IPS-20b (cell line): Measurements from ENCODE around the gene FBN1.

Experiments used
- H3K27ac ChIP-seq: one replicate; pipeline ENCODE4 v1.5.1; 2013; ENCODE audit warnings: low read length
- H3K27me3 ChIP-seq: 2 replicates; pipeline ENCODE4 v1.6.1; 2013; ENCODE audit warnings: mild to moderate bottlenecking, low read length, inconsistent platforms; ENCODE audit not compliant: insufficient read depth
- H3K36me3 ChIP-seq: 2 replicates; pipeline ENCODE4 v1.6.1; 2013; ENCODE audit warnings: low read depth, mild to moderate bottlenecking, inconsistent platforms, low read length, moderate library complexity; ENCODE audit not compliant: insufficient read depth
- H3K4me1 ChIP-seq: 2 replicates; pipeline ENCODE4 v1.6.1; 2013; ENCODE audit warnings: mild to moderate bottlenecking, control low read depth, inconsistent platforms, low read length, moderate library complexity; ENCODE audit not compliant: insufficient read depth
- H3K4me3 ChIP-seq: 2 replicates; pipeline ENCODE4 v1.5.1; 2013; ENCODE audit warnings: mild to moderate bottlenecking, low read length, inconsistent platforms
- H3K9ac ChIP-seq: 2 replicates; pipeline ENCODE4 v1.6.1; 2013; ENCODE audit warnings: low read depth, mild to moderate bottlenecking, inconsistent platforms, low read length, moderate library complexity
- H3K9me3 ChIP-seq: 2 replicates; pipeline ENCODE4 v1.6.1; 2013; ENCODE audit warnings: mild to moderate bottlenecking, low read depth, low read length, inconsistent platforms; ENCODE audit not compliant: insufficient read depth

FBN1 gene

DNA sequence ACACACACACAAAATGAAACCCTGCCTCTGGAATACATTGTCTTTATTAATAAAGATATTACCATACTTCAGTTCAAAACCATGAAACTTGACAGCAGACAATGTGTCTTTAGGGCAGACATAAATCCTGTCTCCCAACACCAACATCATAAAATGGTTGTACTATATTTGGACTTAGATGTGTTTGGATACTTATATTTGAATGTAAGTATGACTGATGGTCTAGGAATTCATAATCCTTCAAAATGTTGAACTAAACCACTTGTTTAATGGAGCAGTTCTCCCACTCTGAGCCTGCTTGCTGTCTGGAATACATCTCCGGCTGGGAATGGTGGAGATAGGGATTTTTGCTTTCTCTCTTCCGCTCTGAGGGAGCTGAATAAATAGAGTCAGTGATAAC lies 10.6 kb downstream of the FBN1 start:
- Histone ChIP-seq H3K4me3 (no peak overlapping the region), H3K4me1 (peaks cover 3% of the 10 kb centered on the region; the same call in 1 of the 2 replicates), H3K9me3 (no peaks in the 10 kb centered on the region), H3K9ac (no peak overlapping the region), H3K27ac (no peak overlapping the region), H3K36me3 (no peaks in the 10 kb centered on the region), H3K27me3 (no peaks in the 10 kb centered on the region)

DNA sequence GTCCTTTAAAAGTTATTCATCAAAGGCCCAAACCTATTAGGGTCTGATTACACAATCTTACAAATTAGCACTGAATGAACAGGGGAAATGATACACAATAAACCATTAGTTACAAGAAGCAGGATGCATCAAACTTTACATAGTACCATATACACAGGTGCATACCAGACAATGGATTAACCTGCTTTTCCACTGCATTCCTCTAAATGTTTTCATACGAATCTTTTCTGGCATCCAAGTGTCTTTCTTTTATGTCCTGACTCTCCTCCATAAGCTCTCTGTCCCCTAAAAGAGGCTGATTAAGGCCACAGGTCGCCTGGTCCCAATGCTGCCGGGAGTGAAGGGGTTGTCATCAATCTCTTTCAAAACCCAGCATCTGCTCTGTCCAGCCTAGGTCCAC lies 11.4 kb downstream of the FBN1 start:
- Histone ChIP-seq H3K27ac (no peak overlapping the region), H3K4me1 (peaks cover 3% of the 10 kb centered on the region; the same call in 1 of the 2 replicates), H3K9me3 (no peaks in the 10 kb centered on the region), H3K9ac (no peak overlapping the region), H3K27me3 (no peaks in the 10 kb centered on the region), H3K36me3 (no peaks in the 10 kb centered on the region), H3K4me3 (no peak overlapping the region)

DNA sequence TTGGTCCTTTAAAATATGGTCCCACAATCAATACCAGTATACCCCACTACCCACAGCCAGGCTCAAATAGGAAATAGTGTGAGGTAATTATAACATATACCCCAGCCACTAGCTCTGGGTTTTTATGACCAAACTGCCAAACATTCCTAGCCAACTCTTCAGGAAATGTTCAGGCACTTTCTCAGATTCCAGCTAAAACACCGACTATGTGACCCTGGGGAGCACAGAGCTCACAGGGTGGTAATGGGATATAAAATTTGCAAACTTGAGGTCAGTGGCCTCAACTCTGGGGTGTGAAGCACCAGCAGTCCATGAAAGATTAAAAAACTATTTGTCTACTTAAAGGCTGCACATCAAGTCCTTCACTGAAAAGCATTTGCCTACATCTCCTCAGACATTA lies 12.9 kb downstream of the FBN1 start:
- no peaks in the 10 kb centered on the region for H3K9me3 ChIP-seq
- H3K27ac ChIP-seq = no peak overlapping the region
- H3K4me3 ChIP-seq = no peak overlapping the region
- H3K4me1 ChIP-seq = peaks cover 3% of the 10 kb centered on the region; the same call in 1 of the 2 replicates
- no peak overlapping the region for H3K9ac ChIP-seq
- no peaks in the 10 kb centered on the region for H3K27me3 ChIP-seq
- no peaks in the 10 kb centered on the region for H3K36me3 ChIP-seq

DNA sequence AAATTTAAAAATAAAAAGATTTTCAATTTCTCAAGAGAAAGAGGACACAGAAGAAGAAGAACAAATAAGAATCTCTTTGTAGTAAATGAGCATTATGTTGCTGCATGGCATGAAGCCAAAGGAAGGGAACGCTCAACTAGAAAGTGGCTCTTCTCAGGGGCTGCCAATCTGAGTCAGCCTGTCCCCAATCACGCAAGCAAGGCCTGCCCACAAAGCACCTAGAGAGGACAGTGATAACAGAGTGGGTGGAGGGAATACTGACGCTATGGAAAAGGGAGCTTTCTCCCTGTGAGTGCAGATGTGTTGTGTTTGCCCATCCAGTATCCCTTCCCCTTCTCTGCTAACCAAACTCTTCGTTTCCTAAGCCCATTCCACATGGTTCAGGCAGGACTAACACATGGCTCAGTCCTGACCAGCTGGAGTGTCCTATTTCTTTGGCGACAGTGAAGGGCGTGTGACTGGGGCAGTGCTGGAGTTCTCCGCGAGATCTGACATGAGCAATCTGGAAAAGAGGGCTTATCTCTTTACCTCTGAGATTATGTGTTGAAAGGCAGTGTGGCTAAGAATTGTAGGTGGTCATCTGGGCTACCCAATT lies 14.2 kb downstream of the FBN1 start:
- H3K4me3 ChIP-seq = no peak overlapping the region
- H3K36me3 ChIP-seq = no peaks in the 10 kb centered on the region
- no peak overlapping the region for H3K27ac ChIP-seq
- no peak overlapping the region for H3K9ac ChIP-seq
- no peaks in the 10 kb centered on the region for H3K9me3 ChIP-seq
- no peaks in the 10 kb centered on the region for H3K27me3 ChIP-seq
- peaks cover 3% of the 10 kb centered on the region; the same call in 1 of the 2 replicates for H3K4me1 ChIP-seq

DNA sequence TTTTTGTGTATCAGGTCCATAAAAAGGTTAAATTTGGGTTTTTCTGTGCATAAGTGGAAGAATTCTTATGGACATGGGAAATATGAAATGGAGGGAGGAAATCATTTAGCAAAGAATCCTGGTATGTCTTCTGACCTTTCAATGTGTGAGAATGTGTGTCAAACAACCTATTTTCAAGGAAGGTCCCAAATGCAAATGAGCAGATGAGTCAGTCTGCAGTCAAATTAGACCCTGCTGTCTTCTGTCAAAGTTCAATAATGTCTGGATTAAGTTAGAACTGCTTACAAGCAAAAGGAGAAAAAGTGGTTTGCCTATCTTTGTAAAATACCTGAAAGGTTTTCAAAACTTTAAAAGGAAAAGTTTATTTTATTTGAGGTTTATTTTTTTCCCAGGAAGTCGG lies 15.3 kb downstream of the FBN1 start:
- Histone ChIP-seq H3K9me3 (no peaks in the 10 kb centered on the region), H3K36me3 (no peaks in the 10 kb centered on the region), H3K4me3 (no peak overlapping the region), H3K9ac (no peak overlapping the region), H3K27me3 (no peaks in the 10 kb centered on the region), H3K4me1 (peaks cover 3% of the 10 kb centered on the region; the same call in 1 of the 2 replicates), H3K27ac (no peak overlapping the region)

DNA sequence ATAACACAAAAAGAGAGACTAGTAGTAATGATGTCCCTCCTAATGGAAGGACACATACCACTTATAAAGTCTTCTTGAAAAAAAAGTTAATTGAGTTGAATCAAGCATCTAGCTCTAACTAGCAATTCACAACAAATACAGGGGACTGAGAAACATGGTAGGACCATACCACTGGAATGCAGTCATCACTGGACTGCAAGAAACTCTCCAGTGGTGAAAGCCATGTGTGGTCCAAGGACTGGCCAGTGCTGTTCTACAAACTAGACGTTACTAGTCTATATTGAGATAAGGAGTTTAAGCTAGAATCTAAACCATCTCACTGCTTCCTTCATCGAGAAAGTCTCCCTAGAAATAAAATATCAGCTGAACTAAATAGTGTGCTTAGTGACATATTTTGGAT lies 16.7 kb downstream of the FBN1 start:
- Histone ChIP-seq H3K9ac (no peak overlapping the region), H3K4me1 (peaks cover 3% of the 10 kb centered on the region; the same call in 1 of the 2 replicates)

DNA sequence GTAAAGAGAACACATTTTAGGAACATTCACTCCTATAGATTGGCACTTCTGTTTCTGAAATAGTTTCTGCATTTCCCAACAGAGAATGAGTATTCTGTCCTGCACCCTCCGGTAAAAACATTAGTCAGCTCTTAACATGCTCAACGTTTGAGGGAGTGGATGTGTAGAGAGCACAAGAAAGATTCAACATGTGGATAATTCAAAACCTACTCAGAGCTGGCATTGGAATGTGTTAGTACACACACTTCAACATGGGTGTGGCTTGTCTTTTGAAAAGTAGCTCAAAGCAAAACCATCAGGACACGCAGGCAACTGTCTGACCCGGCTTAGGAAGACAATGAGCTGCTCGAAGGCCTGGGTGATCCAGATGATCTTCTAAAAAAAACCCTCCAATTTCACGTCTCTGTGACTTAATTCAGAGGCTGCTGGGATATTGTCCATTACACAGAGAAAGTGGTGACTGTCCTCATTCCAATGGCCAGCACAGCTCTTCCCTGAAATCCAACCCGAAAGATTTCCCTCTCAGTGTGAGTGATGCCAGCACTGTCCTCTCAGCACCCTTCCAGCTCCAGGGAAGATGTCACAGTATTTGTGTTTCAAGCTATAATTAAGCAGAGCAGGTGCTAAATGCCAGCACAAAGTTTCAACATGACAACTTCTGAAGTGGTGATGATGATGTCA lies 18.1 kb downstream of the FBN1 start:
- H3K27ac ChIP-seq = no peak overlapping the region
- H3K27me3 ChIP-seq = no peaks in the 10 kb centered on the region
- peaks cover 3% of the 10 kb centered on the region; the same call in 1 of the 2 replicates for H3K4me1 ChIP-seq
- no peak overlapping the region for H3K4me3 ChIP-seq
- no peaks in the 10 kb centered on the region for H3K36me3 ChIP-seq
- no peaks in the 10 kb centered on the region for H3K9me3 ChIP-seq
- H3K9ac ChIP-seq = no peak overlapping the region

More for the DNA sequence above, 16.7 kb downstream of the FBN1 start:
- no peaks in the 10 kb centered on the region for H3K27me3 ChIP-seq
- H3K27ac ChIP-seq = no peak overlapping the region
- H3K4me3 ChIP-seq = no peak overlapping the region
- H3K36me3 ChIP-seq = no peaks in the 10 kb centered on the region
- H3K9me3 ChIP-seq = no peaks in the 10 kb centered on the region

DNA sequence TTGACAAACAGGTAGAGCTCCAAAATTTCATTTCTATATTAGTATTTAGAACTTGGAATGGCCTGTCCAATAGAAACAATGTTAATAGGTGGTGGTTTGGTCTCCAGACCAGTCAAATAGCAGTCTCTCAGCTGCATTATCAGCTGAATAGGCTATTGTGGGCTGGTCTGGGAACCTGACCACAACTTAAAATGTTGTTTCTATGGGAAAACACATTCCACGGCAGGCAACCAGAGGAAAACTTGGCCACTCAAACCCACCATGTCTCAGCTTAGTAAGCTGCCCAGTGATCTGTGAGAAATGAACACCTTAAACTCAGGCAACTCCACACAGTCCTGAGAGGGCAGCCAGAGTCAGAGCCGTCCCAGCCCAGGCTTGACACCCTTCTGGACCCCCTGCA lies 20.4 kb downstream of the FBN1 start:
- no peak overlapping the region for H3K9ac ChIP-seq
- H3K36me3 ChIP-seq = no peaks in the 10 kb centered on the region
- H3K27ac ChIP-seq = no peak overlapping the region

DNA sequence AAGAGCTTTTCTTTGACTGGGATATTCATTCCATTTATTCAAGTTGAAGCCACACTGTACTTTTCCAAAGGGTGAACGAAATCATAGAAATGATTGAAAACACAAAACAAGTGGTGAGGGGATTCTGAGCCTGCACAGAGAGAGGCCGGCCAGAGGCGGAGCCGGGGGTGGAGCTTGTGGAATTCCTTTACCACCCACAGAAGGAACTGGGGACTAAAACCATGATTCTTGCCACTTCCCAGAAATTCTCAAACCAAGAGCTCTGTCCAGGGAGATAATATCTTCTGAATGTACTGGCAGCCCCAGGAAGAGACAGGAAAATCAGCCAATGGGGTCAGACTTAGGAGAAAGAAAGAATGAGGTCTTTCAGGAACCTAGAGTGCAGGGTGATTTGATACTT lies 20.8 kb downstream of the FBN1 start:
- H3K4me3 ChIP-seq = no peak overlapping the region
- no peaks in the 10 kb centered on the region for H3K9me3 ChIP-seq
- no peaks in the 10 kb centered on the region for H3K36me3 ChIP-seq
- no peaks in the 10 kb centered on the region for H3K4me1 ChIP-seq
- no peak overlapping the region for H3K9ac ChIP-seq
- no peak overlapping the region for H3K27ac ChIP-seq
- no peaks in the 10 kb centered on the region for H3K27me3 ChIP-seq

More for the DNA sequence above, 20.4 kb downstream of the FBN1 start:
- no peak overlapping the region for H3K4me3 ChIP-seq
- H3K4me1 ChIP-seq = no peaks in the 10 kb centered on the region
- no peaks in the 10 kb centered on the region for H3K9me3 ChIP-seq
- no peaks in the 10 kb centered on the region for H3K27me3 ChIP-seq

DNA sequence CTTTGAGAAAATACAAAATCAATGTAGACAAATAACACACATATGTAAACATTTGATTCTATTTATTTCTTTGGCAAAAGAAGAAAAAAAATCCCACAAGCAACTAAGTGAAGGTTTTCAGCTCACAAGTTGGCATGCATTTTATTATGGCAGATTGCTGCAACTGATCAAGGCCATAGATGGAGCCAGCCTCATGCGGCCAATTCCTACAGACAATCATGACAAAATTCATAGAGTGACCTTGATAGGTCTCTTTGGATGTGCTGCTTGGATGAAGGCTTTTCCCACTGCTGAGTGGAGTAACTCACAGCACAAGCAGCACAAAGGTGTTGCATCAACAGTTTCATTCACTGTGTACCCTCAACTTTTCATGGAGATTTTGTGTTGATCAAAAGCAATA lies 22.1 kb downstream of the FBN1 start:
- no peaks in the 10 kb centered on the region for H3K9me3 ChIP-seq
- no peaks in the 10 kb centered on the region for H3K27me3 ChIP-seq
- no peak overlapping the region for H3K4me3 ChIP-seq
- H3K27ac ChIP-seq = no peak overlapping the region
- H3K4me1 ChIP-seq = no peaks in the 10 kb centered on the region
- no peaks in the 10 kb centered on the region for H3K36me3 ChIP-seq
- H3K9ac ChIP-seq = no peak overlapping the region

DNA sequence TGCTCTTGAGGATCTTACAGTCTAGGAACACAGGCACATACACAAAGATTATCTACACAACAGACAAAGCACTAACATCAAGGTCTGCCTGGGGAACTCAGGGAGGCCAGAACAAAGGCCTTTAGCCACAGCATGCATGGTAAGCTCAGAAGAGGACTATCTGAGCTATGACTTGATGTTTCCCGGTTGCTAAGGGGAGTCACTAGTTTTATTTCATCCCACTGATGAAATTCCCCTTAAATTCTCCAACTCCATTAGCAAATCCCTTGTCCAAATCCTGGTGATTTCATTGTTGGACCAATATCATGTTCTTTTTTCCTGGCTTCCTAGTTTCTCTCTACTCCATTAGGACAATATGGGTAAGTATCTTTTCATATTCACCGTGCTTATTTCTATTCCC lies 23.3 kb downstream of the FBN1 start:
- H3K9ac ChIP-seq = no peak overlapping the region
- H3K36me3 ChIP-seq = no peaks in the 10 kb centered on the region
- no peak overlapping the region for H3K4me3 ChIP-seq
- no peaks in the 10 kb centered on the region for H3K9me3 ChIP-seq
- H3K4me1 ChIP-seq = no peaks in the 10 kb centered on the region
- H3K27ac ChIP-seq = no peak overlapping the region
- H3K27me3 ChIP-seq = no peaks in the 10 kb centered on the region

DNA sequence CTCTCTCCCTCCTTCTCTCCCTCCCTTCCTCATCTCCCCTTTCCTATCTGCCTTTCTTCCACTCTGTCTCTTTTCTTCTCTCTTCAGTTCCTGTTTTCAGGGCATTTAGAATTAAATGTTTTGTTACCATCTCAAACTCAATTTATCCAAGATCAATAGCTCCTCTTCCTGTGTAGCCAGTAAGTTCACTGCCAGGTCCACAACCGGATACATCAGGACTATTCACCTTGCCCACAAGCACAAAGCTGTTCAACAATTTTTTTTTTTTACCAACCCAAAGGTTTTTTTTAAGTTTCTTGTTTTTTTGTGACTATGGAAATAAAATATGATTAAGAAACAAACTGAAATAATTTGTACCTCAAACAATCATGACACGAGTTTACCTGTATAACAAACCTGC lies 26.1 kb downstream of the FBN1 start:
- Histone ChIP-seq H3K4me3 (no peak overlapping the region), H3K27ac (no peak overlapping the region), H3K27me3 (no peaks in the 10 kb centered on the region), H3K9me3 (no peaks in the 10 kb centered on the region), H3K36me3 (no peaks in the 10 kb centered on the region), H3K9ac (no peak overlapping the region), H3K4me1 (no peaks in the 10 kb centered on the region)
